Ecto neural progenitor cell (in vitro differentiated cells): ENCODE measurements around the gene EIF4G1.

Experiments
- DNase-seq: peaks from one replicate; pipeline ENCODE4 v3.0.0-alpha.2; 2018; ENCODE audit warnings: low spot score

The EIF4G1 gene

DNA sequence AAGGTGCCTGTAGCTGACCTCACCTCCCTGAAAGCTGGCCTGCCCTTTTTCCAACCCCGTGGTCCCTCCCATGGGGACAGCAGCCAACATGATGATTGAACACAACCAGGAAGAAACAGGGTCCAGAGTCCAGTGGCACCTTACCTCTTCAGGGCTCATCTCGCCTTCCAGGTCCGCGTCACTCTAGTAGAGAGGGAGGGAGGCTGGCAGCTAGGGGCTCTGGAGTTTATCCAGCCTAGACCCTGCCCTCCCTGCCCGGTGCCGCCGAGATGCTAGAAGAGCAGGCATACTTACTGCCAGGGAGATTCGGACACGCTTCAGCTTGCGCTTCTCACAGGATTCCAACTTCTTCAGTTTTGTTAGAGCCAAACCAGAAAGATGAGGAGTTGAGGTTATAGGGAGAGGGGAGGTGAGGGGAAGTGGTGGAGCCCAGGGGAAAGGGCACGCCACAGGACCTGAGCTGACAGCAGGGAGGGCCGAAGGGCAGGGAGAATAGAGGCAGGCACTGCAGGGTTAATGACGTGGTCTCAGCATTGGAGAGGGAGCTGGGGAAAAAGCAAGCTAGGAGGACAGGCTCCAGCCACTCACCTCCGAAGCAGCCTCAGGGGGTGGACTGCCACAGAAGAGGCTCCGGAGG lies 37.9 kb downstream of the EIF4G1 start:
- no peak for DNase-seq

DNA sequence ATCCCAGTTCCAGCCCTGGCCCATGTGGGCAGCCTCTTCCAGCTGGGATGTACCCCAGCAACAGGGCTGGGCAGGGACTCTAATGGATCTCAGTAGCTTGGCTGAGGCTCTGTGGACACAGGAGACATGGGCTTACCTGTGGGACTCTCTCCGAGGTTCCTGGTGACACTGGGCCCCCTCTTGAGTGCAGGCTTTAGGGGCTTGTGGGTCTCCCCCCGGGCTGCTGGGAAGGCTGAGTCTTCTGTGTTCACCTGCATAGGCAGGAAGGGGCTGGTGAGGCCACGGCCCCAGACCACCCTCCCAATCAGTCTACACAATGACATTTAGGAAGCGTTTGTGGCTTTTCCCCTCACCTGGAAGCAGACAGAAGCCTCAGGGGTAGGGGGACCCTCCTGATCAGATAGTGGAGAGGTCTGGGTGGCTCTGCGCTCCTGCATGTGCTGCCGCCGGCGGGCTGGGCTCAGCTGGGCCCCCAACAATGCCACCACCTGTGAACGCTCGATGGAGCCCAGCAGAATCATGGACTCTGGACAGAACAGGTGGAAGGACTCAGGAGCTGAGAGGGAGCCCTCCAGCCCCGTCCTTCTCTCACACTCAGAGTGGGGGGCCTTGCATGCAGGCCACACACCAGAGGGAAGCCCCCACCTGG lies 38.6 kb downstream of the EIF4G1 start:
- no peak for DNase-seq

- no peak for DNase-seq
Measured at GRCh38 chr3:184353546-184353941, 39.1 kb downstream of the EIF4G1 start.

GRCh38 chr3:184354121-184354728 lies 39.8 kb downstream of the EIF4G1 start:
- DNase-seq = peak; percentile 79

- DNase-seq = no peak
Measured at GRCh38 chr3:184354754-184355153, 40.3 kb downstream of the EIF4G1 start.

DNA sequence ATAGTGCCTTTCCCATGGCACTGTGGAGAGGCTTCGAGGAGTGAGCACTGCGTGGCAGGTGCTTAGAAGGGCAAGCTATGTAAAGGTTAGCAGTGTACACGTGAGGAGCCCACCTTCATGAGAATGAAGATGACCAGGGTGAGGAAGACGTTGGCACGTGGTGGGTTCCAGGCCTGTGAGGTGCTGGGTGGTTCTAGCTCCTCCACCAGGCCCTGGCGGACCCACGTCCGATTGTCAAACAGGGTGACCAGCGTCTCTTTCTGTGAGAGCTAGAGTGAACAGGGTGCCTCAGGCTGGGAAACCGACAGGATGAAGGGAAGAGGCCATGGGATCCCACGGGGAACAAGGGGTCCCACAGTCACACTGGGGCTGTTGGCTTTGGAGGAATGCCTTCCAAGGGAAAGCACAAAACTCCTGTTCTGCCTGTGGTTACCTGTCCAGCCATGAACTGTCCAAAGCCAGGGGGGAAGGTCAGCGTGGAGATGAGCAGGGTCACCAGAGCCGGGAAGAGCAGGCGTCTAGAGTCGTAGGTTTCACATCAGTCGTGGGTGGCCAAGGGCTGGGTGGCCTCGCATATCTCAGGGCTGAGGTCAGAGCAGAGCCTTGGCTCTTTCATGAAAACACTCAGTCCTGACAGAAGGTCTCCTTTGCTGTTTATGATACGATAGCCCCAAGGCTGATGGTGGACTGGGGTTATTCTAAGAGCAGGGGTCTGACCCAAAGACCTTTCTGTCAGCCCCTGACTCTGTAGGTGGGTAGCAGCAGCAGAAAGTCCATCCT lies 41.0 kb downstream of the EIF4G1 start:
- no peak for DNase-seq

- no peak for DNase-seq
Measured at GRCh38 chr3:184357248-184358123, 43.1 kb downstream of the EIF4G1 start.

DNA sequence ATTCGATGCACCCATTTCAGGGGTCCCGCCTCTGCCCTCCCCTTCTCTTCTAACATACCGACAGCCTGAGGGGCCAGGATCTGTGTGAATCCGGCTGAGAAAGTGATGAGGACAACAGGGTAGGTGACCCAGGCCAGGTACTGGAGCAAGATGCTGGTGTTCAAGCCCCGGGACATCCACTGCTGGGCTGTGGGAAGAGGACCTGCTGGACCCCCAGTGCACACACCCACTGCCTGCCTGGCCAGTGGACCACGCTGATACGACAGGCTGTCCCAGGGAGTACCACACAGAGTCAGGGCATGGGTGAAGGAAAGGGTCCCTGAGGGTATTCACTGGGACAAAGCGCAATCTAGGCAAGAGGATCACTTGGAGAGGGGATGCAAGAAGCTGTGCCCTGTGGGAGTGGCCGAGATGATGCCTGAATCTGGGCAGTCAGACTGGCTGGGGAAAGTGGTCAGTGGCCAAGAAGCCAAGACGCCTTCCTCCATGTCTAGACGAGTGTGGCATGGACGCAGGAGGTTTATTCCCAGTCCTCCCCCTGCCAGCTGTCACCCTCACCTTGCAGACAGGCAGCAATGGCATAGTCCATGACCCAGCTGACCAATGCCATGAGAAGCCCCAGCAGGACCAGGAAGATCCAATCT lies 43.8 kb downstream of the EIF4G1 start:
- no peak for DNase-seq

DNA sequence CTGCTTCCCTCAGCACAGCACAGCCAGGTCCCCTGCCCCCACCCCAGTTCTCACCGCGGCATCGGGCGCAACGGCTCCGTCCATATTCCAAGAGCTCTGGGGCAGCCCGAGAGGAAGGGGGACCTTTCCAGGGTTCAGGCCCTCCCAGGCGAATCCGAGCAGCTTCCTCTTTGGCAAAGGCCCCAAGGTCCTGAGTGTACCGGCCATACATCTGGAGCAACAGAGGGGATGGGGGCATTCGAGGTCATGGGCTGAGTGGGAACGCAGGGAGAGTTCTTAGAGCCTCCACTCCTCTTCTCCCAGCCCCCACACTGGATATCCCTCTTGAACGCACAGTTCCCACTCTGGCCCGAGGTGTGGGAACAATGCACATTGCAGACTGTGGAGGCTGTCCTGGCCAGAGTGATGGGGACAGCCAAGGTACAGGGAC lies 44.5 kb downstream of the EIF4G1 start:
- no peak for DNase-seq

DNA sequence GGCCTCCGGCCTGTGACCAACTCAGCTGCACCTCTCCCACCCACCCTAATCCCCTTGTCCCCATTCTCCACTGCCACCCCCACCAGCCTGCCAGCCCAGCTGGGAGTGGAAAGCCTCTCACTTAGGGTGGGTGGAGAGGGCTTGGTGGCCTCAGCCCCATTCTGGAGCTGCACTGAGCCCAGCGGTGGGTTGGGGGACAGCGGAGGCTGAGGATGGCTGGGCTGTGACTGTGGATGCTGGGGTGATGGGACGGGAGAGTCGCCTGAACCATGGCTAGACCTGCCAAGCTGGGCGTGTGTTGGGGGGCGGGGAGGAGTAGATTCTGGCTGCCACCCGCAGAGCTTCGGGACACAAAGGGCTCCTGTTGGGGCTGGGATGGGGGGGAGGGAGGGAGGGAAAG lies 45.2 kb downstream of the EIF4G1 start:
- DNase-seq = peak; percentile 56

DNA sequence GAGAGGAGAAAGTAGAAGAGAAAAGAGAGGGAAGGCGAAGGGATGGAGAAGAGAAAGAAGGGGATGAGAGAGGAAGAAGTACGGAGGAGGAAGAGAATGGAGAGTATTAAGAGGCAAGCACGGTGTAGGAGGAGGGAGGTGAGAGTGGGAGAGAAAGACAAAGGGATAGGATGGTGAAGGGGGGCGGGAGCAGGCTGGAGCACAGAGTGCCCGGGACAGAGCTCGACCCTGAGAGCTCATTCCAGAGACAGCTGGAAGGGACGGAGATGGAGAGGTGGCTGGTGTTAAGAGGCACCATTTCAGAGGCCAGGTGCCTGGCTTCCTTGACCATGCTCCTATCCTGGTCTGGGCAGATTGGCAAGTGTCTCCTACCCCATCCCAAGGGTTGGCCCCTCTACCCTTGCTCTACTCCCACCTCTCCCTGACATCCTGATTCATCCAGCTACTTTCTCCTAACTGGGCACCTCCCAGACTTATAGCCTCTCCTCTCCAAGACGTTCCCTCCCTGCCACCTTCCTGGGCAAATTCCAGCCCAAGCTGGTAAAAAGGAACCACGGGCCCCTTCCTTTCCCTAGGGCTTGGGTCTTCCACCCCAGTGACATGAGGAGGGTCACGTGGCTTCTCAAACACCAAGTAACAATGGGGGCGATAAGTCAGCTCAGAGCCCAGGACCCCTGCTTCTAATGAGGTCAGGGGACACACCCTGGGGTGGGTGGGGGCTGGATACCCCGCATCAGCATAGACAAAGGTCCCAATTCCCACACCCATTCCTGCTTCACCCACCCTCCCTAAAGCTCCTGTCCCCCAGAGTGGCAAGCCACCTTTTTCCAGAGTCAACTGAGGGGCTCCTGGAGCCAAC lies 45.9 kb downstream of the EIF4G1 start:
- DNase-seq = peak; percentile 53

DNA sequence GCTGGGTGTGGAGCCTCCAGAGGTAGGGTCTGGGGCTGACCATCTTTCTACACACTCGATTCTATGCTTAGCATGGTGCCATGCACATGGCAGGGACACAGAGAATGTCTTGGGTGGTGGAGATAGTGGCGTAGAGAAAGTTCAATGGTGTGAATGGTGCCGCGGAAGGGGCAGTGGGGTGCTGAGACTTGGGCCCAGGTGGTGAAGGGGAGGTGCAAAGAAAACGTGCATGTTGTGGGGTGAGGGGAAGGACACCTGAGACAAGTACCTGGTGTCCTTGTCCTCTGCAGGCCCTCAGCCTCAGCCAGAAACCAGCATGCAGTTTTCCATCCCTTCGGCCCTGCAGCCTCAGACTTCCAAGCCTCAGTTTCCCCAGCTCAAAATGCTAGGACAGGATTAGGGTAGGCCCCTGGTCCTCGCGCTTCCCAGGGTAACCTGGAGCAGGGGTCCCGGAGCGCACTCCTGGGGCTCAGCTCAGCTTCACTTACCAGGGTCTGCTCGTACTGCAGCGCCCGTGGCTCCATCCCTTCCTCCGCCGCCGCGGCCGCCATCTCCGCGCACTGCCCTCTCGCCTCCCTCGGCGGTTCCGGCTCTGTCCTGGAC lies 46.6 kb downstream of the EIF4G1 start:
- no peak for DNase-seq

DNA sequence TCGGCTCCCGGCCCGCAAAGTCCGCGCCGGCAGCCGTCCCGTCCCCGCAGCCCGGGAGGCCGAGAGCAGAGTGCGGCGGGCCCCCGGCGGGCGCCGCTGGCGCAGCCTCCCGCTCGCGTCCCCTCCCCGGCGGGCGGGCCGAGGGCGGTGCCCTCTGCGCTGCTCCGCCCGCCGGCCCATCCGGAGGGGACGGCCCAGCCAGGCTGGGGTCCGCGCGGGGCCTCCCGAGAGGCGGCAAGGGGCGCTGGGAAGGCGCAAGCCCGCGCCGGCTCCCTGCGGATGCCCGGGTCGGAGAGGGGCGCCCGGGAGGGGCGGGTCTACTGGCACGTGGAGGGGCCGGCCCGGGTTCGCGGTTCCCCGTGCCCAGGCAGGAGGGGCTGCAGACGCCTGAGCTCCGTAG lies 47.1 kb downstream of the EIF4G1 start, which contains the start of the genes CLCN2 and POLR2H:
Gene CLCN2, minus strand, starts transcription at position 74 of the 400 bp plus-strand sequence. CDS start 126 bp downstream, outside the sequence.
Gene POLR2H, plus strand, starts transcription at position 179 of the 400 bp plus-strand sequence. CDS start 1,783 bp downstream, outside the sequence.
- peak; percentile 83 for DNase-seq

DNA sequence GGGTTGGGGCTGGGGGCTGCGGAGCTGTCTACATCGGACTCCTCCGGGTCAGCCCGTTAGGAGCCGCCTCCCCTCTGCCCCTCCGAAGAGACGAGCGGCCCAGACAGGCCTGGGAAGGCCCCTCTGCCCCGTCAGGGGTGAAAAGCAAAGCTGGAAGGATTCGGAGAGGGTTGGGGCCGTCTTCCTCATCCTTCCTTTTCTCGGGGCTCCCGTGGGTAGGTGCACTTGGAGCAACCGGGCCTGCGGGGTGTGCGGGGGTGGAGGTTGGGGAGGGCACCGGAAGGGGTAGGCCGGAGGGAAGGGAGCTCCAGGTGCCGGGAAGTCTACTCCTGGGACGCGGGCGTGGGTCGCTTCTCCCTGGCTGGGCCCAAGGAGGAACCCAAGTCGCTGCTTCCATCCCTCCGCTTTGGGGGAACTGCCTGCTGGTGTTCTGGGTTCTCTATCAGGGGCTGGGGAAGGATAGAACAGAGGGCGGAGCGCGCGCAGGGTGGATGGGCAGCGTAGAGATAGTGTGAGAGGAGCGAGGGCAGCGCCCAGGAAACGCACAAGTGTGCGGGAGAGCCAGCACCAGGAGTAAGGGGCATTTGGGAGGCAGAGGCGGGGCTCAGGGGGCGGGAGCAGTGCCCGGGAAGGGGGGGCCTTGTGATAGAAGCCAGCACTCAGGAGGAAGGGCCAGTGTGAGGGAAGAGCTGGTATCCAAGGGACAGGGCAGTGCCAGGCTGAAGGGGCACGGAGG lies 47.7 kb downstream of the EIF4G1 start:
- DNase-seq = no peak

- peak; percentile 97 for DNase-seq
Measured at GRCh38 chr3:184362668-184363546, 48.5 kb downstream of the EIF4G1 start.

GRCh38 chr3:184366619-184367289 lies 52.3 kb downstream of the EIF4G1 start:
- no peak for DNase-seq

- no peak for DNase-seq
Measured at GRCh38 chr3:184368116-184368515, 53.7 kb downstream of the EIF4G1 start.
